AG04449 (cell line): ENCODE measurements around the gene FXYD5.
A peak's percentile ranks its signal among the peaks of the same experiment; 100 is the strongest.

Experiments used
- CTCF ChIA-PET: fragments of 350-600 bp; formaldehyde crosslinking; extraction: SDS; loops from one replicate; lab custom pipeline; 2021; ENCODE audit warnings: antibody characterized with exemption; lab: Yijun Ruan, JAX
- POLR2A ChIA-PET: fragments of 400-600, 350-600 bp; formaldehyde crosslinking; extraction: SDS; loops from one replicate; lab custom pipeline; 2020; ENCODE audit warnings: antibody characterized with exemption, inconsistent platforms; lab: Yijun Ruan, JAX
- DNase-seq: peaks from one replicate; pipeline ENCODE4 v3.0.0-alpha.2; 2010; ENCODE audit warnings: low read depth, low spot score
- H3K4me3 ChIP-seq: 2 replicates; pipeline ENCODE4 v1.5.1; 2011; ENCODE audit warnings: low read depth, mild to moderate bottlenecking, control low read depth, low read length
- TF ChIP-seq, protein P1 (sequence below): IDR thresholded peaks from one replicate; pipeline ENCODE4 v1.5.1; 2011; ENCODE audit warnings: mild to moderate bottlenecking, moderate library complexity, low read length, control low read depth, inconsistent platforms; ENCODE audit not compliant: insufficient read depth; ENCODE audit errors: missing control alignments

Gene FXYD5

DNA sequence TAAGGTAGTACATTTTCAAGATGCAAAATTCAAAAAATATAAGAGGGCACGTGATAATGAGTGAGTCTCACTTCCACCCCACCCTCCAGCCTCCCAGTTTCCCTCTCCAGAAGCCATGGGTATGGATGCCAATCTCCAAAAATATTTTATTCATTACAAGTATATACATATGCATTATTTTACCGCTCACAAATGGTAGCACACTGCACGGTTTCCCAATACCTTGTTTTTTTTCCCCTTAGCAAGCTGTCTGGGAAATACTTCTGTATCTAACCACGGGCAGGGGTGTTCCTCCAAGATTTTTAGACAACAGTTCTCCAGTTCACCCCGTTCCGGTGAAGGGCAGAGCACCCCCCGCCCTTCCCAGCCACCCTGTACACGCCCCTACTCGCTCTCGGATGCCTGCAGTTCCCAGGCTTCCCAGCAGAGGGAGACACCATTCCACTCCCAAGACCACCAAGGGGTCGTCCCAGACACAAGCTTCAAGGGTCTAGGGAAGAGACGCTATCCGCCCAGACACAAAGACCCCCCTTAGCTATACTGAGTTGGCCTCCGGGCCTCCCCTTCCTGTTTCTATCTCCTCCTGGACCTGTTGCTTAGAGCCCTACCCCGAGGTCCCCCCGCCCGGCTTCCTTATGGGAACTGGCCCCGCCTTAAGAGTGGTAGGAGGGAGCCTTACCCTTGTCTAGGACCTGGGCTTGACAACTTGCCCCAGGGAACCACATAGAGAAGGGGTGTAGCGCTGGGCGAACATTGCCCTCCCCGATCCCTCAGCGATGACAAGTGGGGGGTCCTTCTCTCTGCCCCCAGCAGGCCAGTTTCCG lies 40.0 kb upstream of the FXYD5 start:
- no peak for DNase-seq
- CTCF ChIA-PET: interaction anchor here (0.6 to 6.9 kb wide), 25 partner anchors 8 to 161 kb away, joined by 3 to 78 read pairs (median 6); partner anchors contain the start of genes FXYD1, FXYD5 and LGI4
- H3K4me3 ChIP-seq: peak overlapping the region; percentile 6; the same call in 1 of the 2 replicates
- TF ChIP-seq, protein P1, sequence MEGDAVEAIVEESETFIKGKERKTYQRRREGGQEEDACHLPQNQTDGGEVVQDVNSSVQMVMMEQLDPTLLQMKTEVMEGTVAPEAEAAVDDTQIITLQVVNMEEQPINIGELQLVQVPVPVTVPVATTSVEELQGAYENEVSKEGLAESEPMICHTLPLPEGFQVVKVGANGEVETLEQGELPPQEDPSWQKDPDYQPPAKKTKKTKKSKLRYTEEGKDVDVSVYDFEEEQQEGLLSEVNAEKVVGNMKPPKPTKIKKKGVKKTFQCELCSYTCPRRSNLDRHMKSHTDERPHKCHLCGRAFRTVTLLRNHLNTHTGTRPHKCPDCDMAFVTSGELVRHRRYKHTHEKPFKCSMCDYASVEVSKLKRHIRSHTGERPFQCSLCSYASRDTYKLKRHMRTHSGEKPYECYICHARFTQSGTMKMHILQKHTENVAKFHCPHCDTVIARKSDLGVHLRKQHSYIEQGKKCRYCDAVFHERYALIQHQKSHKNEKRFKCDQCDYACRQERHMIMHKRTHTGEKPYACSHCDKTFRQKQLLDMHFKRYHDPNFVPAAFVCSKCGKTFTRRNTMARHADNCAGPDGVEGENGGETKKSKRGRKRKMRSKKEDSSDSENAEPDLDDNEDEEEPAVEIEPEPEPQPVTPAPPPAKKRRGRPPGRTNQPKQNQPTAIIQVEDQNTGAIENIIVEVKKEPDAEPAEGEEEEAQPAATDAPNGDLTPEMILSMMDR: peak; percentile 96
- POLR2A ChIA-PET: no interaction called here

DNA sequence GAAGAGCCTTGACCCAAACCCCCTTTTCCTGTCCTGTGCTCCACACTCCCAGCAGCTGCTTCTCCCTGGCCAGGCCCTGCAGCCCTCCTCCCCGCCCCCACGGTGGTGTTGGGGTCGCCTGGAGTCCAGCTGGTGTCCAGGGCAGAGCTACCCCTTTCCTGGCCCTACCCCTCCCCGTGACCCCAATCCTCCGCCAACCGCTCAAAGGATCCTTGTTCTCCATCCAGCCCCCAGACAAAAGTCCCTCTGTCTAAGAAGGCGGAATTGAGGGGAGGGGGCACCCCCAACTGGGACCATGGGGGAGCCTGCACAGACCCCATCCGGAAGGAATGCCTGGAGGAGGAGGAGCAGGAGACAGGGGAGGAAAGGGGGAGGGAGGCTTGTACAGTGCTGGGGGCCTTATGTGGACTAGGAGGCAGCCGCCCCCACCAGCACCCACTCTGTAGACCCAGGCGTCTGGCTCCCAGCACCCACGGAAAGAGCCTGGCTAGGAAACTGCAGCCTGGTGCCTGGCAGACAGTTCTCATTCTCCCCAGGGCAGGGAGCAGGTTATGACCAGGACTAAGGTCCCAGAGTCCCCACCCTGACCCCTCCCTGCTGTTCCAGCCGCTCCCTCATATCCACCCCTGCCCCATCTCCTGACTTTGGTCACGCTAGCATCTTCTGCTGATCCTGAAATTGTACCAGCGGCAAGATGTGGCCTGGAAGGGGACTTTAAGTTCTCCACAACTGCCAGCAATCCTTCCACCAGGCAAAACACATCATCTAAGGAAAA lies 39.2 kb upstream of the FXYD5 start, which contains the start of gene FXYD3:
TSS of gene FXYD3 (plus strand) at position 647 of the 775 bp plus-strand sequence. CDS start 3,554 bp downstream, outside the sequence.
- POLR2A ChIA-PET: no interaction called here
- H3K4me3 ChIP-seq: peak within 1 kb of the TSS; percentile 6; the same call in 1 of the 2 replicates
- no peak for DNase-seq
- CTCF ChIA-PET: interaction anchor here (0.6 to 6.9 kb wide), 25 partner anchors 9 to 161 kb away, joined by 3 to 78 read pairs (median 6); partner anchors contain the start of genes FXYD1, FXYD5 and LGI4
- TF ChIP-seq, protein P1: no peak

DNA sequence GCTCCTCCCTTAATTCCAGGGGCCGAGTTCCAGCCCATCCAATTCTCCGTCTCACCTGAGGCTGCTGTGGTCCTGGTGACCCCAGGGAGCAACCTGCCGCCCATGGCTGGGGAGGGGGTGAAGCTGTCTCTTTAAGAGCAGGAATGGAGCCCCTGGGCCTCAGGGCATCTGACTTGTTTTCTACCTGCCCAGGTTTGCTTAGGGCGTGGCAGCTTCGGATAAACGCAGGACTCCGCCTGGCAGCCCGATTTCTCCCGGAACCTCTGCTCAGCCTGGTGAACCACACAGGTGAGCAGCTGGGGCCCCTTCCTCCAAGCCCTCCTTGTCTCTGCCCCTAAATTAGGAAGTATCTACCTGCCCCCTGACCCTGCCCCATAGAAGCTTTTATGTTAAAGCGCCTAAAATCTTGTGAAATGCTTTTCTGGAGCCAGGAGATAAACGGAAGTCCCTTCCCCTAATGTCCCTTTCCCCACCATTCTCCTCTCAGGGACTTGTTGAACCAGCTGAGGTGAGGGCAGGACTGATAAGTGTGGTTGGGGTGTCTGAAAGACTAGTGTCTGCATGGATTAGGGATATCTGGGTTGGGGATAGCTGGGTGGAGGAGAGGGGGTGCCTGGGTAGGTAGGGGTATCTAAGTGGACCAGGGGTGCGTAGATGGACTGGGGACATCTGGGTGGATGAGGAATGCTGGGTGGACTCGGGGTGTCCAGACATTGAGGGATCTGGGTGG lies 38.3 kb upstream of the FXYD5 start:
- POLR2A ChIA-PET: no interaction called here

DNA sequence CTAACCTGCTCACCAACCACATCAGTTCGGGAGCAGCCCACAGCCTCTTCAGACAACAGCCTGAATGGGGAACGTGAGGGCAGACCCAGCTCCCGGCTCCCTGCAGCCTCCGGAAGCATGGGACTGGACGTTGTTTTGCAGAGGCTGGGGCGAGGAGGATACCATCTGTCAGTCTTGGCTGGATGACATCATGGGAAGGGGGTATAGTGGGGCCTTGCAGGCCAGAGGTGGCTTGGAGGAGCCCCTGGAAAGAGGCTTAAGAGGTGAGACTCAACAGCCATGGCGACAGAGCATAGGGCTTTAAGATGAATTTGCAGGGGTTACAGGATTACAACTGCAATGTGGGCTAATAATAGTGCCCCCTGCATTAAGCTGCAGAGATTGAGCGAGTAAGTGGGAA lies 37.4 kb upstream of the FXYD5 start:
- H3K4me3 ChIP-seq: no peak overlapping the region
- ChIA-PET POLR2A (no interaction called here), CTCF (interaction anchor here (1.4 to 6.9 kb wide), 13 partner anchors 10 to 145 kb away, joined by 3 to 78 read pairs (median 7); partner anchors contain the start of genes FXYD1 and LGI4)
- TF ChIP-seq, protein P1: no peak
- DNase-seq: no peak

More for the DNA sequence above, 38.3 kb upstream of the FXYD5 start:
- H3K4me3 ChIP-seq: no peak overlapping the region
- CTCF ChIA-PET: interaction anchor here (1.2 to 6.9 kb wide), 13 partner anchors 8 to 72 kb away, joined by 3 to 78 read pairs (median 12); partner anchors contain the start of genes FXYD1, FXYD5 and LGI4
- TF ChIP-seq, protein P1: no peak
- DNase-seq: no peak

DNA sequence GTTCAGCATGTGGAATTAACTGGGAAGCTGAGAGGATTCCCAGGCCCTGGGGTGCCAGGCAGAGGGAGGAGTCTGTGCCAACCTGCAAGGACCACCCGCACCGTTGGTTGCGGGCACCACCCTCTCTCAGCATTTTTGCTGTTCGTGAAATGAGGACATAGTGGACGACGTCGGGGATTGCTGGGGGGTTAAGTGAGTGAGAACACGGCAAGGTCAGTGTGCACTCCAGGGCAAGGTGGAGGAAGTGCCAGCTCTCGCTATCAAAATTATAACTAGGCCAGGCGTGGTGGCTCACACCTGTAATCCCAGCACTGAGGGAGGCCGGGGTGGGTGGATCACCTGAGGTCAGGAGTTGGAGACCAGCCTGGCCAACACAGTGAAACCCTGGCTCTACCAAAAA lies 36.7 kb upstream of the FXYD5 start:
- ChIA-PET CTCF (interaction anchor here (0.7 to 6.9 kb wide), 9 partner anchors 9 to 146 kb away, joined by 3 to 78 read pairs (median 5); partner anchors contain the start of genes FXYD1 and LGI4), POLR2A (no interaction called here)
- H3K4me3 ChIP-seq: no peak overlapping the region
- TF ChIP-seq, protein P1: no peak
- no peak for DNase-seq
